Stimulated activated CD4-positive, alpha-beta T cell treated with anti-CD3 and anti-CD28 coated beads, TNF-alpha, amount 100 ng/mL, for 48 hours (primary cell): ENCODE results near the gene SLC12A5.
"Not testable (repeated sequence)": the region's sequence is repeated elsewhere in the genome, so short reads cannot be mapped to it uniquely, and the experiment has no call there.

Experiments used
- DNase-seq, 3 donors: peaks; one replicate each; pipeline ENCODE4 v3.0.0-alpha.2; 2020; ENCODE audit warnings: low read depth in 3 of 3

SLC12A5 gene

DNA sequence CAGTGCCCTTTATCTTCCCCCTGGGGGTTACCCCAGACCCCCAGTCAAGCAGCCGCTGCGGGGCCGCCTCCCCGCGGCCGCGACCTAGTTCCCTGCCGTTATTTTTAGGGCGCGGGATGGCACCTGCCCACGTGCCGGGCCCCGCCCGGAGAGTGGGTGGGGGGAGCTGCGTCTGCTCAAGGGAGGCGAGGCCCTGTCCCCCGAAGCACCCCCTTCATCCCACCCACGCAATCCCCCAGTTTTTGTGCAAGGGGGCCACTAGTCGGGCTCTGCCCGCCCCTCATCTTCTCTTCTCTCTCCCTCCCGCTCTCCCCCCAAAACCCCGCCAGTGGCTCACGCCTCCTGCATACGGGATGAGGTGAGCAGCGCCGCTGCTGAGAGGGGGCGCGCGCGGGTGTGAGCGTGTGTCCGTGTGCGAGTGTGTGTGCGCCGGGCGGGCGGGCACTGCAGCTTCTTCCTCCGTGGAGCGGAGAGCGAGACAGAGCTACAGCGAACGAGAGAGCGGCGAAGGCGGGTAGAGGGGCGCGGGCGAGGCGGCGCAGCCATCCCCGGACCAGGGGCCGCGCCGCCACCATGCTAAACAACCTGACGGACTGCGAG, at the start of gene SLC12A5:
Gene SLC12A5, plus strand, starts transcription at position 444 of the 600 bp plus-strand sequence. Its CDS starts 130 bp downstream, at position 574.
- DNase-seq: no peak

DNA sequence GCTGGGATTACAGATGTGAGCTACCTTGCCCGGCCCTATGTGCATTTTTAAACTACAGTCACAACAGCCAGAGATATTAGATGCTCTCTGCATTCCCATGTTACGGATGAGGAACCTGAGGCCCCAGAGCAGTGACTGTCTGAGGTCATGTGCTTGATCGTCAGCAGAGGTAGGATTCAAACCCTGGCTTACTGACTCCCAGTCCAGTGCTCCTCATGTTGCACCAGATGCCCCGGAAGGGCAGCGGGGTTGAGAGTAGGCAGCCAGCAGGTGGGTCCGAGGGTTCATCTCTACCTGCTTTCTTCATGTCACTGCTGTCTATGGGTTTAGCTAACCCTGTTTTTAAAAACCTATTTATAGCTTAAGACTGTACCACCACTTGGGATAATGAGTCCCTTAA, 47.8 kb upstream of the SLC12A5 start:
- DNase-seq: no peak

DNA sequence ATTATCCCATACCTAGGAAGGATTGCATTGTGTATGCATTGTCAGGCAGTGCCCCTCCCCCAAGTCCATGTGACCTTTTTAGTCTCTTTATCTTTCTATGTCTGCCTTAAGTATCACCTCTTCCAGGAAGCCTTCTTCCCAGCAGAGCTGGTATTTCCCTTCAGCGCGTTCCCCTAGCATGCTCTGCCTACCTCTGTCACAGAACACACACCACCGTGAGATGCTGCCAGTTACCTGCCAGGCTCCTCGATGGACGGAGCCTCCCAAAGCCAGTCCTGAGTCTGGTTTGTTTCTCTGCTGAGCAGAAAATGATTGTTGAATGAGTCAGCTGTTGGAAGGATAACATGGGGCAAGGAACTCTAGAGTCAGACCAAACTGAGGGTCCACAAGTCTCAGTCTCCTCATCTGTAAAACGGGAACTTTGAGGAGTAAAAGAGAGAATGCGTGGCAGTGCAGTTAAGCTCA, 45.7 kb upstream of the SLC12A5 start:
- DNase-seq: no peak

DNA sequence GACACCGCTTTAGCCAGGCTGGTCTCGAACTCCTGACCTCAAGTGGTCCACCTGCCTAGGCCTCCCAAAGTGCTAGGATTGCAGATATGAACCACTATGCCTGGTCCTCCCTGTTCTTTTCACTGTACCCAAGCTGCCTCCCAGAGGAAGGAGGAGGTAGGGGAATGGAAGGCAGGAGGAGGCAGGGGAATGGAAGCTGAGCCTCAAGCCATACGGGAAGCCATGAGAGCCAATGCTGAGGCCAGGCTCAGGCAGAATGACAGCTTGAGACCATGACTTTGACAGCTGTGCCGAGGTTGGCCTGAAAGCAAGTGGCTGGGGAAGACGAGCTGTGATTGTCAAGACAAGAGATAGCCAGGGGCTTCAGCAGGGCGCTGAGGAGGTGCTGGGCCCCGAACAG, 43.4 kb upstream of the SLC12A5 start:
- no peak for DNase-seq

DNA sequence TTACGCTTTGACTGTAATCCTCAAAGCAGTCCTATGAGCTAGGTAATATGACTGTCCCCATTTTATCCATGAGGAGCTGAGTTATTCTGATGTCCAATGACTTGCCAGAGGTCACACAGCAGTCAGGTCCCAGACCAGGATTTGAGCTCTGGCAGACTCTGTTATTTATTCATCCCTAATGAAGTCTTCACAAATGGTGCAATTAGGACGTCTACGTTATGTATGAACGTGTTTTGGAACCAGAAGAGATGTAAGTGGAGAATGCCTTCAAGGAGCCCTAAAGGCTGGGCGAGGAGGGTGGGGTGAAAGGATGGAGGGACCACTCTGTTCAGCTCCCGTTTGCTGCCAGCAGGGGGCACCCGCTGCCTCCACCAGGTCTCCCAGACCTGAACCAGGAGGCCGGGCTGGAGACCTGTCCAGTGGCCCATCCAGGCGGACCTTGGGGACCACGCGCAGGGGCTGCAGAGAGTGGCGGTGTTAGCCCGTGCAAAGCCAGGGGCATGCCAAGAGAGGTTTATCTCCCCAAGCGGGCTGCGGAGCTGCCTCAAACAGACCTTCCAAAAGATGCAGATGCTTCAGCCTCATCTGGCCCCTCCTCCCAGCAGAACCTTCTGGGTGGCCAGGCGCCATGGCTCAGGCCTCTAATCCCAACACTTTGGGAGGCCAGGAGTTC, 41.8 kb upstream of the SLC12A5 start:
- peak; percentile 44 to 73 (median 61) for DNase-seq

DNA sequence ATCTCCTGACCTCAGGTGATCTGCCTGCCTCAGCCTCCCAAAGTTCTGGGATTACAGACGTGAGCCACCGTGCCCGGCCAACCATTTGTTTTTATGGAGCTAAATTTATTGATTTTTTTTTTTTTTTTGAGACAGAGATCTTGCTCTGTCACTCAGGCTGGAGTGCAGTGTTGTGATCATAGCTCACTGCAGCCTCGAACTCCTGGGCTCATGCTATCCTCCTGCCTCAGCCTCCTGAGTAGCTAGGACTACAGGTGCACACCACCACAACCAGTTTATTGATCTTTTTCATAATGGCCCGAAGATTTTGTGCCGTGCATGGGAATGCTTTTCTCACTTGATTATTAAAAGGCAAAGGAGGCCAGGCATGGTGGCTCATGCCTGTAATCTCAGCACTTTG, 40.2 kb upstream of the SLC12A5 start:
- not testable (repeated sequence) for DNase-seq

DNA sequence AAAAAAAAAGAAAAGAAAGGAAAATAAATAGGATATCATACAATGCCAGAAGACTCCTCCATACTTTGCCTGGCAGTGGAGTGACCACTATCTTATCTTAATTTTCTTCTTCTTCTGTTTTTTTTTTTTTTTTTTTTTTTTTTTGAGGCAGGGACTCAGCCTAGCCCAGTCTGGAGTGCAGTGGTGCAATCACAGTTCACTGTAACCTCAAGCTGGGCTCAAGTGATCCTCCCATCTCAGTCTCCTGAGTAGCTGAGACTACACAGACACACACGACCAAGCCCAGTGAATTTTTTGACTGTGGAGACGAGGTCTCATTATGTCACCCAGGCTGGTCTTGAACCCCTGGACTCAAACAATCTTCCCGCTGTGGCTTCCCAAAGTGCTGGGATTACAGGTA, 37.4 kb upstream of the SLC12A5 start:
- no peak for DNase-seq

DNA sequence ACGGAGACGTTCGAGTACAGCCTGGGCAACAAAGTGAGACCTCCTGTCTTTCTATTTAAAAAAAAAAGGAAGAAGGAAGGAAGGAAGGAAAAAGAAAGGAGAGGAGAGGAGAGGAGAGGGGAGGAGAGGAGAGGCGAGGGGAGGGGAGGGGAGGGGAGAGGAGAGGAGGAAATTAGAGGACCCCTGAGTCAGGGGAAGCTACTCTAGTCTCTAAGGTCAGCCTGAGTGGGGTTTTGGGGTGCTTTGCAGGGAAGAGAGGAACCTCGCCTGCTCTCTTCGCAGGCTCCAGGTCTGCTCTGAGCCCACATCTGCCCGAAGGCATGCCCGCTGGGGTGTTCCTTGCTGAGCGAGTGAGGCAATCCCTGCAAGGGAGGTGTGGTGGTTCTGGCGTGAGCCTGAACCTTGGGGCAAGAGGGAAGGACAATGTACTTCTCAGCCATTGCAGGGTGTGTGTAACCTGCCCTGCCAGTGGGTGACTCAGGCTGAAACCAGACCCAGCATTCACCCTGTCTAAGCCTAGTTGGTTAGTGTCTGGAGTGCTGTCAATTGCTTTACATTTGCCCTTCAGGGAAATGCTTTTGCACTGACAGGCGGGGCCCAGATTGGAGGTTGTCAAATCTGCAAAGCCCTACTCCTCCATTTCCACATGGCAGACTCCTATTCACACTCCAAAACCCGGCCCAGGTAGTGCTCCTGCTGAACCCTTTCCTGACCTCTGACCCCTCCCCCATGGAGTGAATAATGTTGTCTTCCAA, 35.6 kb upstream of the SLC12A5 start:
- DNase-seq: no peak

DNA sequence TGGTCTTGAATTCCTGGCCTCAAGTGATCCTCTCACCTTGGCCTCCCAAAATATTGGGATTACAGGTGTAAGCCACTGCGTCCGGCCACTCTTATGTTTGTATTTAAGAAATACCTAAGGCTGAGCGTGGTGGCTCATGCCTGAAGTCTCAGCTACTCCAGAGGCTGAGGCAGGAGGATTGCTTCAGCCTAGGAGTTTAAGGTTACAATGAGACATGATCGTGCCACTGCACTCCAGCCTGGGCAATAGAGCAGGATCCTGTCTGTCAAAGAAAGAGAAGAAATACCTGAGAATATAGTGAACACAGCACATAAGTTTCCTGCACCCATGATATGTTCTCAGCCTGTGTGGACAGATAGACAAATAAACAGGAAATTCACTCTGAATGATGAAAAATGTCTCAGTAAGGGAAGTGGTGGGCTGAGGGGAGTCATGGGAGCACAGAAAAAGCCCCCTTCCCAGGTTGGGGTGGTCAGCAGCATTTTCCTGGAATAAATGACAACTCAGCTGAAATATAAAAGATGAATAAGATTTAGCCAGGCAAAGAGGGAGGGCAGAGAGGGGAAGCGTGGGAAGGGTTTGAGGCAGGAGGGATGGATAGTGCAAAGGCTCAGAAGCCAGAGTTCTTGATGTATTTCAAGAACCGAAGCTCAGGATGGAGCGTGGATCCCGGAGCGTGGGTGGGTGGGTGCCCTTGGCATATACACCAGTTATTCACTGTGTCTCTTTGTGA, 34.1 kb upstream of the SLC12A5 start:
- DNase-seq: no peak

DNA sequence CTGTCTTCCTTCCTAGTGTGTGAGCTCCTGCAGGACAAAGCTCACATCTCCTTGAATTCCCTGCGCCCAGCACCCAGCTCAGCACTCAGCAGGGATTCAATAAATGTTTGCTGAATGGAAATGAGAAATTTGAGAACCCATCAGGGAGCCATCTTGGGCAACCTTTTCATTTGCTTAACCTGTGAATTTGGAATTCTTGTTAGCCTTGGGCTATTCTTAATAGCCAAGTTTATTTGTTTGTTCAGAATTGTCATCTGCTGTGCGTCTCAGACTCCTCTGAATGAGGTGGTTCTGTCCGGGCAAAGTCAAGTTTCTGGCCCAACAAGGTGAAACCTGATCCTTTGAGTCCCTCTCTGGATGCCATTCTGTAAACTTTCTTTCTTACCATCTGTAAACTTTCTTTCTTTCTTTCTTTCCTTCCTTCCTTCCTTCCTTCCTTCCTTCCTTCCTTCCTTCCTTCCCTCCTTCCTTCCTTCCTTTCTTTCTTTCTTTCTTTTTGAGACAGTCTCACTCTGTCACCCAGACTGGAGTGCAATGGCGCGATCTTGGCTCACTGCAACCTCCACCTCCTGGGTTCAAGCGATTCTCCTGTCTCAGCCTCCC, 33.4 kb upstream of the SLC12A5 start:
- DNase-seq: not testable (repeated sequence)

DNA sequence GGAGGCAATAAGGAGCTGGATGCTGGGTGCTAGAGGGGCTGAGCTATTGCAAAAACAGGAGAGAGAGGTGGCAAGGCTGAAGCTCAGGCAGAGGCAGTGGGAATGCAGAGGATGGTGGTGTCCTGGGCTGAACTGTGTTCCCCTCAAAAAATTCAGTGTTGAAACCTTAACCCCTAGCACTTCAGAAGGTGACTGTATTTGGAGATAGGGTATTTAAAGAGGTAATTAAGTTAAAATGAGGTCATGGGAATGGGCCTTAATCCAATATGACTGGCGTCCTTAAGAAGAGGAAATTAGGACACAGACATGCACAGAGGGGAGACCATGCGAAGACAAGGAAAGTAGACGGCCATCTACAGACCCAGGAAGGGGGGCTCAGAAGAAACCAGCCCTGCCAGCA, 31.8 kb upstream of the SLC12A5 start:
- no peak for DNase-seq

DNA sequence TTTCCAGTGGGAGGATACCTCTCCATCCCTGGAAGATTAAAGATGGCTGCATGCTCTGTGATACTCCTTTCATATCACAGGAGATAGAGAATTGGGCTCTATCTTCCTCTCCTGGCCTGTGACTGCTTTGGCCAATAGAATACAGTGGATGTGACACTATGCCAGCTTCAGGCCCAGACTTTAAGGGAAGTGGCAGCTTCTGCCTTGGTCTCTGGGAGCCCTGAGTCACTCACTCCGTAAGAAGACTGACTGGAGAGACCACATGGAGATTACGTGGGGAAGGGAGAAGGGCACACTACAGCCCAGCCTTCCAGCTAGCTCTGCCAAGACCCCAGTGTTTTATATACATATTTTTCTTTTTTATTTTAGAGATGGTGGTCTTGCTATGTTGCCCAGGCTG, 30.7 kb upstream of the SLC12A5 start:
- no peak for DNase-seq

DNA sequence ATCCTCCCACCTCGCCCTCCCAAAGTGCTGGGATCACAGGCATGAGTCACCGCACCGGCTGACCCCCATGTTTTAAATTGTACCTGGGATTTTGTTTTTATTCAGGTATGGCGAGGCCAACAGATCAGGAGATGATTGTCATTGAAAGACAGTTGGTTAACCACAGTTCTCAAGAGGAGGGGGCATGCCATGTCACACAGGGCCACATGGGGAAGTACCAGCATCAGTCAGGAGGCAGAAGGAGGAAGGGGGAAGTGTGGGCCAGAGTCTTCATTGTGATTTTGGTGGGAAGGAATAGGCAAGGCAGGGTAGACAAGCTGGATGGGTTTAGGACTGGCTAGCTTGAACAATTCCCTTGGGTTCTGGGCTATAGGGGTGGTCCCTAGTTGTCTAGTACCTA, 30.3 kb upstream of the SLC12A5 start:
- DNase-seq: no peak

DNA sequence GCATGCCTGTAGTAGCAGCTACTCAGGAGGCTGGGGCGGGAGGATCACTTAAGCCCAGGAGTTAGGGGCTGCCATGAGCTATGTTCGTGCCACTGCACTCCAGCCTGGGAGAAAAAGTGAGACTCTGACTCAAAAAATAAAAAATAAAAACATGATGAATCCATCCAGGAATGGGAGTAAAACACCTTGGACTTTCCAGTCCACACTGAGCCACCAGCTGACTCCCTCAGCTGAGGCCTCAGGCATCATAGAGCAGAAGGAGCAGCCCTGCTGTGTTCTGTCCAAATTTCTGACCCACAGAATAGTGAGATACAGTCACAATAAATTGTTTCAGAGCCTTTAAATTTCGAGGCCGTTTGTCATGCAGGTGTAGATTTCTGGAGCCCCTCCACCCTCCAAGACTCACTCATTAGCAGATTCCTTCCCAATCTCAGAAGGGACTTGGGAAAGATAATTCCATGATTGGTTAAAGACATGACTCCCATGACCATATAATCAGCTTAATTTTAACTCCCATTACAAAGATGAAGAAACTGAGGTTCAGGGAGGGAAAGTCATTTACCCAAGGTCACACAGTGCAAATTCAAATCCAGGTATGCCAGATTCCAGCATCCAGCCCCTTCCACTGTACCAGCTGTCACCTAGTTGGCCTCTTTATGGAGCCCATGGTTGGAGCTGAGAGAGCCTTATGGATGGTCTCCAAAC, 29.3 kb upstream of the SLC12A5 start:
- no peak for DNase-seq

DNA sequence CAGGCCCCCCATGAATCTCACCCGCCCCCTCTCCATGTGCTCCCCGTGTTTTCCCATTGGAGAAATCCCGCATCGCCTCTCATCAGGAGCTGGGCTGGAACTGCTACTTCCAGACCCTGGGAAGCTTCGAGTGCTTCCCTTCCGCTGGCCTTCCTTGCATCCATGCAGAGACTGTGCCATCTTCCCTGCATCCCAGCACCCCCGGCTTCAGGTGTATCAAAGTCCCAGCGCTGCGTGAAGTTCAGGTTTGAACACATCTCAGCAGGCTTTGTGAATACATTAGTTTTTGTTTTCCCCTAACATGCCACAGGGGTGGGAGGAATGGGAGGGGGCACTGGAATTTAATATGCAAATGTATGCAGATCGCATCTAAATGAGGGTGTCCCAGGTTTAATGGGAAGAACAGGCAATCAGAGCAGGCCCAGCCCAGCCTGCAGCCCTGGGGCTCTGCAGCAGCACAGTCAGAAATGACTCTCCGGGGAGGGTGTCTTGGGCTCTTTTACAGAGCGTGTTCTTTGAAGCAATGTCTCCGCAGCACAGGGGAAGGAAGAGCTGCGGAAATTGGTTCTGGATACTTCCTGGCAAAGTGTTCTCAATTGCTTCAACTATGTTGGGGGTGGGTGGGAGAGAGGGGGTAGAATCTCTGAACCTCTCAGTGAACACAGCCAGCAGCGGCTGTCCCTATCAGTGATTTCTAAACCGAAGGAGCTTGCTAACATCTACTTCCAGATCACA, 28.6 kb upstream of the SLC12A5 start:
- no peak for DNase-seq

DNA sequence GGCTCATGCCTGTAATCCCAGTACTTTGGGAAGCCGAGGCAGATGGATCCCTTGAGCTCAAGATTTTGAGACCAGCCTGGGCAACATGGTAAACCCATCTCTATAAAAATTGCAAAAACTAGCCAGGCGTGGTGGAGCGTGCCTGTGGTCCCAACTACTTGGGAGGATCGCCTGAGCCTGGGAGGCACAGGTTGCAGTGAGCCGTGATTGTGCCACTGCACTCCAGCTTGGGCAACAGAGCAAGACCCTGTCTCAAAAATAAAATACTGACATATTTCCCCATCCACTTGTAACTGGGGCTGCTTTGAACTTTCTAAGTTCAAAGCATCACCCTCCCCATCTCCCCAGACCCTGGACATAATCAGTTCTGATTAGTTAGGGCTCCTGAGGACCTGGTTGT, 27.5 kb upstream of the SLC12A5 start:
- no peak for DNase-seq

DNA sequence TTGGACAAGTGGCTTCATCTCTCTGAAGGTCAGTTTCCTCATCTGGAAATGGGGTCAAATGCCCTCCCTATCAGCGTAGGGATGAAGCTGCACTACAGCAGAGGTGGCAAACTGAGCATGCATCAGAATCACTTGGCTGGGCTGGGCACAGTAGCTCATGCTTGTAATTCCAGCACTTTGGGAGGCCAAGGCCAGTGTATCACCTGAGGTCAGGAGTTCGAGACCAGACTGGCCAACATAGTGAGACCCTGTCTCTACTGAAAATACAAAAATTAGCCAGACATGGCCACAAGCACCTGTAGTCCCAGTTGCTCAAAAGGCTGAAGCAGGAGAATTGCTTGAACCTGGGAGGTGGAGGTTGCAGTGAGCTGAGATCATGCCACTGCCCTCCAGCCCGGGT, 27.0 kb upstream of the SLC12A5 start:
- DNase-seq: no peak

DNA sequence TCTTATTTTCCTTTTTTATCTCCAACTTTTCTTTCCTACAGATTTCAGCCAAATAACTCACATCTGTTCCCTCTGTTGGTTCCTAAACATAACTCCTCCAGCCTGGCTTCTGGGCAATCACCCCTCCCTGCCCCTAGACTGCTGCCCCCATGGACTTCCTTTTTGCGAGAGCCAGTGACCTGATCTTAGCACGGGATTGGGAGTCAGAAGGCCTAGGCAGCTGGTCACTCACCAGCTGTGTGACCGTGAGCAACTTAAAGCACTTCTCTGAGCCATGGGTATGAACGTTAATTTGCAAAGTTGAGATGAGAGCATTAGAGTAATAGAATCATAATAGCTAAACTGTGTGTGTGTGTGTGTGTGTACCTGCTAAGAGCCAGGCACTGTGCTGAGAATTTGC, 24.8 kb upstream of the SLC12A5 start:
- DNase-seq: no peak

DNA sequence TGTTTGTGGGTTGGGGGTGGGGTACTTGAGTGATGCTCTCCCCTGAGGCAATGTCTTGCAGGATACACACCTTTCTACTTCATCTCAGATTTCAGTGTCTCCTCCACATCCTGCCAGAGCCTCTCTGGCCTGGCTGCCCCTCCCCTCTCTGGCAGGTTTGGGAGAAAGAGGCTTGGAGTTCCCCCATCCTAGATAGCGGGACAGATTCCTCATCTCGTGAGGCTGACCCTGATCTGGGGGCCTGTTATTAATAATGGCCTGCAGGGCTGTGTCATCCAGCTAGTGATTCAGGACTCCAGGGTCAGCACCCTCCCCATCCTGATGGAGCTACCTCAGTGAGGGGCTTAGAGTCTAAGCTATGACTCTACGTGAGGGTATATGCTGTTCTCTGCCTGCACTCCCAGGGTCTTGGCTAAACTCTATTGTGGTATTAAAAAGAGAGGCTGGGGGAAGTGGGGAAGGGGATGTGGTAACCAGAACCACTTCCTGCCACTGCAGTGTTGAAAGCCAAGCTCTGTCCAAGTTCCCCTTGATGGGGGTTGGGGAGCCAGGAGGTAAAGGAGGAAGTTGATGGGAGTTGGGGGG, 24.0 kb upstream of the SLC12A5 start:
- no peak for DNase-seq

DNA sequence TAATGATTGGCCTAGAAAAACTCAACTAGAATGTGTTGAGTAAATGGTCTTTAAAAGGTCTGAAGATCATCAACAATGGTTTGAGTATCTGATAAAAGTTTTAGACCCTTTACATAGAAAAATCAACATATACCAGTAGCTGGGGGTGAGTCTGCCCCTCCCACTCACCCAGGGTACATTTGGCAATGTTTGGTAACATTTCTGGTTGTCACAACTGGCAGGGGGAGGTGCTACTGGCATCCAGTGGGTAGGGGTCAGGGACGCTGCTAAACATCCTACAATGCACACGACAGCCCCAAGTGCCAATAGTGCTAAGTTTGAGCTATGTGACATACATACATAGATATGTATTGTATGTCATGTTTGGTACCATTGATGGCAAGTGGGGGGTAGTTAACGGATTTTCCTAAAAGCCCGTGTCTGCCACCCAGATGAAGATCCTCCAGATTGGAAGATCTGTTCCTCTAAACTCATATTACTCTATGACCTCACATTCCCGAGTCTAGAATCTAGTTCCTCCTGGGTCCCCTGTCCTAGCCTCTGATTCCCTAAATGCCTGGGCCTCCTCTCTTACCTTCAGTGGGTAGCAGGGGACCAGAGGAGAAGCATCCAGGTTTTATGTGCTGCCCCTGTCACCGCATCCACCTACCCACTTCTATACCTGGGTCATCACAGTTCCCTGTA, 22.9 kb upstream of the SLC12A5 start:
- DNase-seq: no peak
